Right kidney (tissue), 1 donor: ENCODE measurements around the gene SIGLEC6.

Source experiments
- DNase-seq: peaks from one replicate; pipeline ENCODE4 v3.0.0-alpha.2; 2016

Gene SIGLEC6

DNA sequence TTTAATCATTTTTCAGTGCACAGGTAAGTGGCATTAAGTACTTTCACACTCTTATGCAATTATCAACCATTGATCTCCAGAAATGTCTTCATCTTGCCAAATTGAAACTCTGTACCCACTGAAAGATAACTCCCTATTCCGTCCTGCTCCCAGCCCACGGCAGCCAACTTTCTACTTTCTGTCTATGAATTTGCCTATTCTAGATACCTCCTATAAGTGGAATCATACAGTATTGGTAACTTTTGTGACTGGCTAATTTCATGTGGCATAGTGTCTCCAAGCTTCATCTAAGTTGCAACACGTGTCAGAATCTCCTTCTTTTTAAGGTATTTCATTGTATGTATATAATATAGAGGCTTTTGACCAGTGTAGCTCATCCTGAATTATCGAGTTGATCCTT, 58.9 kb downstream of the SIGLEC6 start:
- no peak for DNase-seq

- DNase-seq = no peak
These were observed 59.9 kb downstream of the SIGLEC6 start for GRCh38 chr19:51471527-51471926.

- DNase-seq = no peak
These were observed 60.5 kb downstream of the SIGLEC6 start for GRCh38 chr19:51470966-51471365.

- no peak for DNase-seq
These were observed 61.8 kb downstream of the SIGLEC6 start for GRCh38 chr19:51469629-51470028.

DNA sequence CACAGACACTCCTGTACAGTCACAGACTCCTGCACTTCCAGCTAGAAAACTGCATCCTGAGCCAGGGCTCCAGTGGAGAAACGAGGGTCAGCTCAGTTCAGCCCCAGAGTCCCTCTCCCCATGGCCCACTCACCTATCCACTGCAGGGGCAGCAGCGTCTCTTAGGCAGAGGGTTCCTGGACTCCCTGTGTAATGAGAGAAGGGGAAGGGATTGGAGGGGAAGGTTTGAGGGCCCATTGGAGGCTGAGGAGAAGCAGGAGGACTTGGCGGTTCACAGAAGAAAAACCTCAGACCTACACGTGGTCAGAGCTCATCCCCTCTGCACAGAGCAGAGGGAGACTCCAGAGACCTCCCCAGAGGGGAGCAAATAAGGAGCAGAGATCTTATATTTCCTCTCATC, 62.3 kb downstream of the SIGLEC6 start:
- no peak for DNase-seq

DNA sequence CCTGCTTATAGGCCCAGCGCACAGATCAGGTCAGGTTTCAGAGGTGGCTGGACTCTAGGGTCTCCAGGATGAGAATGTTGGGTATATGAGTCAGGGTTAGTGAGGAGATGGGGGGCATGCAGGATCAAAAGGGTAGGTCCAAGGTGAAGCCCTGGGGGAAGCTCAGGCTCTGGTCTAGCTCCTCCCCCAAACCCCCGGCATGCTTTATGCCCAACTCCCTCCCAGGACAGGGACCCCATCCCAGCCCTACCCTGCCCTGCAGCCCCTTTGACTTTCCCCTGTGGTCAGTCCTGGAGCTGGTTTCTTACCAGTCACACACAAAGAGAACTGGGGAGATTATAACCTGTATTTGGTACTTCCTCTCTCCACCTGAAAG, 62.9 kb downstream of the SIGLEC6 start:
- DNase-seq = no peak

DNA sequence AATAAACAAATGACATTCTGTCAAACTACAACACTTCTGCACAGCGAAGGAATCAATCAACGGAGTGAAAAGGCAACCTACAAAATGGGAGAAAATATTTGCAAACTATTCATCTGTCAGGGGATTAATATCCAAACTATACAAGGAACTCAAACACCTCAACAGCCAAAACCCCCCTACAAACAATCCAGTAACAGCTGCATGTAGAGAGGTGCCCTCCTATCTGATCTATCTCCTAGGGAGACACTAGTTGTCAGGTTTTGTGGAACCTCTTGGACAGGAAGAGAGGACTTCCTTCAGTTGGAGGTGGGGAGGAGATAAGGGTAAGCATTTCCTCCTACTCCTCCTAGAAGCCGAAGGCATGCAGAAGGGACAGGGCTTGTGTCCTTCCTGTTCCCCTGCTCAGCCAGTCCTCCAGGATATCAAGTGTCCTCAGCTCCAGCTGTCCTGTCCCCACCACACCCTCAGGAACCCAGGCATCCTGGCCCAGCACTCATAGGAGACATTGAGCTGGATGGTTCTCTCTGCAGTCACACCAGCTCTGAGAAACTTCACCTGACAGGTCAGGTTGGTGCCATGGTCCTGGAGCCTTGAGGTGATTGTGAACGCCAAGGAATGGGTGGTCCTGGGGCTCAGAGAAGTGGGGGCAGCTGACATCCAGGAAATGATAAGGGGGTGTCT, 63.5 kb downstream of the SIGLEC6 start:
- DNase-seq = no peak
